Kidney epithelial cell (primary cell): Measurements from ENCODE around the gene MROH9. TPM values are rescaled to one million over a fixed set of nuclear protein-coding genes. Genes with fewer than 3 reads are reported as not detected.
"Not testable (repeated sequence)": the region's sequence is repeated elsewhere in the genome, so short reads cannot be mapped to it uniquely, and the experiment has no call there.

Source experiments
- DNase-seq: peaks from one replicate; pipeline ENCODE4 v3.0.0-alpha.2; 2010; ENCODE audit warnings: low read depth
- H3K27me3 ChIP-seq: 2 replicates; pipeline ENCODE4 v1.6.0; 2011; ENCODE audit warnings: low read length; ENCODE audit not compliant: control insufficient read depth, insufficient read depth
- H3K36me3 ChIP-seq: 2 replicates; pipeline ENCODE4 v1.5.1; 2011; ENCODE audit warnings: low read length; ENCODE audit not compliant: control insufficient read depth, insufficient read depth
- H3K4me3 ChIP-seq: 2 replicates; pipeline ENCODE4 v1.5.1; 2011; ENCODE audit warnings: low read depth, mild to moderate bottlenecking, control low read depth, low read length
- total RNA-seq: library from RNA; depleted of rRNA; stranded (reverse); fragments of >200 nt; gene quantifications from 2 replicates; pipeline ENCODE4 v1.2.3, GENCODE V29; 2015
- TF ChIP-seq, protein P1 (sequence below): IDR thresholded peaks from 2 replicates; pipeline ENCODE4 v1.5.1; 2011; ENCODE audit warnings: mild to moderate bottlenecking, moderate library complexity, low read length, control low read depth, inconsistent platforms; ENCODE audit not compliant: insufficient read depth, poor library complexity, severe bottlenecking

Gene MROH9
- total RNA-seq, 1 donor from 2014 or later = not detected

GRCh38 chr1:170938281-170938680, 2.9 kb downstream of the MROH9 start:
- Histone ChIP-seq H3K4me3 (no peak overlapping the region), H3K27me3 (no peaks in the 10 kb centered on the region)

DNA sequence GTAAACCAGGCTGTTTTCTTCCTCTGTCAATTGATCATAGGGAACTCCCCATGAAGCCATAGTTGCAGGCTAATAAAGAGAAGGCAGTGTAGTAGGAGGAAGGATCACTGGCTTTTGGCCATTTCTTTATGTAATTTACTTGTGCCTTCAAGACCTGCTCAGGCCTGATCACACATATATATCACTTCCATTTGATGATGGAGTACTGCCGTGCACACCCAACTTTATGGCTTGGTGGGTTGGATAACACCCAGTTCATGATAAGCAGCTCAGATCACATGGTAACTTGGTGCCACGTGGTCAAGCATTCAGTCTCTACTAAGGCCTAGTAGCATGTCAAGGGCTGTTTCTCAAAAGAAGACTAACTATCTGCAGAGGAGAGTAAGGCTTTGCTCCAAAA, 4.1 kb downstream of the MROH9 start:
- Histone ChIP-seq H3K36me3 (no peaks in the 10 kb centered on the region), H3K27me3 (no peaks in the 10 kb centered on the region), H3K4me3 (no peak overlapping the region)
- no peak for DNase-seq
- TF ChIP-seq, protein P1, sequence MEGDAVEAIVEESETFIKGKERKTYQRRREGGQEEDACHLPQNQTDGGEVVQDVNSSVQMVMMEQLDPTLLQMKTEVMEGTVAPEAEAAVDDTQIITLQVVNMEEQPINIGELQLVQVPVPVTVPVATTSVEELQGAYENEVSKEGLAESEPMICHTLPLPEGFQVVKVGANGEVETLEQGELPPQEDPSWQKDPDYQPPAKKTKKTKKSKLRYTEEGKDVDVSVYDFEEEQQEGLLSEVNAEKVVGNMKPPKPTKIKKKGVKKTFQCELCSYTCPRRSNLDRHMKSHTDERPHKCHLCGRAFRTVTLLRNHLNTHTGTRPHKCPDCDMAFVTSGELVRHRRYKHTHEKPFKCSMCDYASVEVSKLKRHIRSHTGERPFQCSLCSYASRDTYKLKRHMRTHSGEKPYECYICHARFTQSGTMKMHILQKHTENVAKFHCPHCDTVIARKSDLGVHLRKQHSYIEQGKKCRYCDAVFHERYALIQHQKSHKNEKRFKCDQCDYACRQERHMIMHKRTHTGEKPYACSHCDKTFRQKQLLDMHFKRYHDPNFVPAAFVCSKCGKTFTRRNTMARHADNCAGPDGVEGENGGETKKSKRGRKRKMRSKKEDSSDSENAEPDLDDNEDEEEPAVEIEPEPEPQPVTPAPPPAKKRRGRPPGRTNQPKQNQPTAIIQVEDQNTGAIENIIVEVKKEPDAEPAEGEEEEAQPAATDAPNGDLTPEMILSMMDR = no peak

More at GRCh38 chr1:170938281-170938680, 2.9 kb downstream of the MROH9 start:
- H3K36me3 ChIP-seq = no peaks in the 10 kb centered on the region
- DNase-seq = no peak
- TF ChIP-seq, protein P1 = no peak

- not testable (repeated sequence) for DNase-seq
Observed at GRCh38 chr1:170951744-170952143, 16.4 kb downstream of the MROH9 start.

DNA sequence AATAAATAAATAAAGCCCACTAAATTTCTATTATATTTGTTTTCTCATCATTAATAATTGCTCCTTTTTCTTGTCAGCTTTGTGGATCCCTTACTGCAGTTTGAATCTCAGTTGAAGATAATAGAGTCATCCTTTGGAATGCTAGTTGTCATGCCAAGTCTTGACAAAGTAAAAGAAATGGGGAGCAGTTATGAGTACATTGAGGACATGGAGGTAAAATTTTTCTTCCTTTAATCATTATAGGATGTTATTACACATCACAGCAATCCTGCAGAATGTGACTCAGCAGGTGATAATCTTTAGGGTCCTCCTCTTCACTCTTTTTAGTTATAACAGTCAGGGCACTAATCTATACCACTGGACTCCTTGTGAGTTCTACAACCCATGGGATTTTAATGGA, 24.1 kb downstream of the MROH9 start:
- TF ChIP-seq, protein P1 = no peak
- Histone ChIP-seq H3K27me3 (no peaks in the 10 kb centered on the region), H3K4me3 (no peak overlapping the region), H3K36me3 (no peaks in the 10 kb centered on the region)
- DNase-seq = no peak

More at GRCh38 chr1:170951744-170952143, 16.4 kb downstream of the MROH9 start:
- H3K27me3 ChIP-seq, H3K36me3 ChIP-seq, H3K4me3 ChIP-seq: not testable (repeated sequence)

DNA sequence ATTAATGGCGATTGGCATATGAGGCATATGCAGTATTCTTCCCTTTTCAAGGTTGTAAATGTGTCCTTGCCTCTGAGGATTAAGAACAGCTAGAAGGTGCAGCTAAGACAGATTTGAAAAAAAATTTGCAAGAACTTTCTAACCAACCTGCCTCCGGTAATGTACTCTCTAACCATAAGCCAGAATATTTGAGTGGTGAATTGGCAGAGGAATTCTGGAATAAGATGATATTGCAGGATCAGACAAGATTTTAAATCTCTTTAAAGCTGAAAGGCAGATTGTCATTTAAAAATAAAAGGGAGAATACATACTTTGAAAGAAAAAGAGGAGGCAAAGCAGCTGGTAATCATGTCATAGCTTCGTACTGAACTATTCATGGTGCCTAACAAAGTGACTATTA, 29.2 kb downstream of the MROH9 start:
- no peaks in the 10 kb centered on the region for H3K36me3 ChIP-seq
- no peak for DNase-seq
- H3K27me3 ChIP-seq = no peaks in the 10 kb centered on the region
- H3K4me3 ChIP-seq = no peak overlapping the region
- TF ChIP-seq, protein P1 = no peak

GRCh38 chr1:170967042-170967910, 31.9 kb downstream of the MROH9 start:
- Histone ChIP-seq H3K36me3 (no peaks in the 10 kb centered on the region), H3K4me3 (no peak overlapping the region), H3K27me3 (no peaks in the 10 kb centered on the region)
- TF ChIP-seq, protein P1 = peak; percentile 58
- DNase-seq = no peak
